ENCODE data around the gene OTX1. TPM values are rescaled to one million over a fixed set of nuclear protein-coding genes. Genes with fewer than 3 reads are reported as not detected.

Gene OTX1
- 2.8 to 4.7 TPM (median 4.3 TPM) in 5 replicates for total RNA-seq (2022; extraction: Qiagen RNA extraction)

DNA sequence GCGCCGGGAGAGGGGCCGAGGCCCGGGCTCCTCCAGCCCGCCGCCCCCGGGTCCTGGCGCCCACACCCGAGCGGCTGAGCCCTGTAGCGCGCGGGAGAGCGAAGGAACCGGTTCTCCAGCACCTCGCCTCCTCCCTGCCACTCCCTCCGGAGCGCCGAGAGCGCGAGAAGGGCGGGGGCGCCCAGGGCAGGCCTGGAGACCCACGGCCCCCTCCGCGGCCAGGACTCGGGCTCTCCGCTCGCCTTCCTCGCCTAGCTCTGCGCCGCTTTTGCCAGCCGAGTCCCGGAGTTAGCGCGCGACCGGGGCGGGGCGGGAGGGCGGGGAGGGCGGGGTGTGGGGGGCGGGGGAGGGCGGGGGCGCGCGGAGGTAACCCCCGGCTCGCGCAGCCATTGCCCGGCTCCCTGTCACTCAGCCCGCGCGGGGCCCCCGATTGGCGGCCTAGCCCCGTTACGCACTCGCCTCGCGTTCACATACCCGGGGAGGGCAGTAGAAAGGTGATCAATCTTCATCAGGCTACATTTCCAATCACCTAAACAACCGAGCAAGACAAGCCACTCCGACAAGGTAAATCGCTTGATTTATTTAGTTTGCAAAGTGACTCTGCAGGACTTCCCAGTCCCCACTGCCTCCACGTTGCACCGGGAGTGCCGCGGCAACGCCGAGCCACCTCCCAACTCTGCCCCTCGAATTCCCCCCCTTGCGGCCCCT lies at the start of gene OTX1:
OTX1 (plus strand) TSS at position 497 of the 708 bp plus-strand sequence. CDS start 2,161 bp downstream, outside the sequence.

Data from A549 treated with CORT108297 at 1 μM for 4 hours (cell line).